Activated naive CD8-positive, alpha-beta T cell treated with anti-CD3 and anti-CD28 coated beads, Interleukin-2, amount 50 U/mL, for 24 hours (primary cell): Measurements from ENCODE around the gene HRNR.

Experiments used
- ATAC-seq: fragments of 150-1000 bp; cut with Tn5 transposase; one replicate; pipeline ENCODE4 v1.10.0; 2021
- DNase-seq: peaks from one replicate; pipeline ENCODE4 v3.0.0; 2021
- H3K27ac Mint-ChIP-seq: one replicate; pipeline ENCODE4 v1.8.0; 2021; ENCODE audit warnings: mild to moderate bottlenecking, mixed read lengths
- H3K27me3 Mint-ChIP-seq: one replicate; pipeline ENCODE4 v1.8.0; 2021; ENCODE audit warnings: mixed read lengths
- H3K36me3 Mint-ChIP-seq: one replicate; pipeline ENCODE4 v1.8.0; 2021; ENCODE audit warnings: low read depth, mixed read lengths
- H3K4me1 Mint-ChIP-seq: one replicate; pipeline ENCODE4 v1.8.0; 2021; ENCODE audit warnings: mixed read lengths
- H3K4me3 Mint-ChIP-seq: one replicate; pipeline ENCODE4 v1.8.0; 2021; ENCODE audit warnings: mild to moderate bottlenecking, moderate library complexity, mixed read lengths
- H3K9me3 Mint-ChIP-seq: one replicate; pipeline ENCODE4 v1.8.0; 2021; ENCODE audit warnings: mixed read lengths

HRNR gene

DNA sequence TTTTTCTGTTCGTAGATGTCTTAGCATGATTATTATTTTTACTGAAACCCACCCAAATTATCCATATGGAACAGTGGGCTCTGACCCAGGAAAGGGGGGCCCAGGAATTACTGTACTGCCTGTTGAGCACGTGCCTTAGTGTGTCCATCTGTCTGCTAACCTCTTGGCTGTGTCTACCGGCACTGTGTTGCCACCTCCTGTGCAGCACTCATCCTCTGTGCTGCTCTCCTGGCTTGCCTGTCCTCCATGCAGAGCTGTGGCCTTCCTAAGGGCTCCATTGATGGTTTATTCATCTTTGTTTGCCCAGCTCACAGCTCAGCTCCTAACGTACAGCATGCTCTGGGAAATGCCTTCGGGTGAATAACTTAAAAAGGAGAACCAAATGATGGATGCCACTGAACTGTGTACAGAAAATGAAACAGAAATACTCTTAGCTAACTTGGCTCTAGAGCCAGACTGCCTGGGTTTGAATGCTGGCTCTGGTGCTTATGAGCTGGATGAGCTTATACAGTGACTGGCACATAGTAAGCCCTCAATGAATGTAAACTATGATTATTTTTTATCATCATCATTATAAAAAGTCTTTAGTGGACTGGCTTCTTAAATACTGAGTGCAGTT, 53.6 kb downstream of the HRNR start:
- Mint-ChIP-seq H3K4me1 (peaks cover 8% of the 10 kb centered on the region), H3K36me3 (no peaks in the 10 kb centered on the region), H3K9me3 (no peaks in the 10 kb centered on the region), H3K27ac (no peak overlapping the region), H3K4me3 (no peak overlapping the region), H3K27me3 (peaks cover 2% of the 10 kb centered on the region)
- DNase-seq = no peak
- no peak for ATAC-seq

DNA sequence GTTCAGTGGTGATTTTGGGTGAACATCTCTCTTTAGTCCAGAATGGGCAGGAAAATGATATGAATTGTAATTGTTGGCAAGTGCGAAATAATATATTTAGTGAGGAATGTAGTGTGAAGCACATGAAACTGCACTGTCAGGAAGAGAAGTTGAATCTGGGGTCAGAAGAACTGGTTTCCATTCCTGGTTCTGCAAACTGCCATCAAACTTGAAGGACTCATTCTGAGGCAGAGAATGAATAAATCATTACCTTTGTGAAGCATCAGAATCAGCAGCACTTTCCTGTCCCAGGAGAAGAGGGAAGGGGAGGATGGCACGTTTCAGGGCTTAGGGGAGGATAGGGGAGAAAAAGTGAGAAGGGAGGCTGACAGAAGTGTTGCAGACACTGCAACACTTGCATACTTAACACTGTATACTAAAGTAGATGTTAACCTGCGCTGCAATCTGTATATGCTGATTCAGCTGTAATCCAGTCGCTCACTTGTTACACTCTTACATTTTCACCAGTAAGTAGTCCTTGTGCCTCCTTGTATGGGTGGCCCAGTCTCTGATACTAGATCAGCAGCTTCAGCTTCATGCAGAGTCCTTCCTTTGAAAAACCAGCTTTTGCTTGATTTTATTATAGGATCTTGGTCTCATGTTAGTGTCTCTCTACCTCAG, 54.5 kb downstream of the HRNR start:
- ATAC-seq (no peak), DNase-seq (no peak)
- peaks cover 2% of the 10 kb centered on the region for H3K27me3 Mint-ChIP-seq
- no peaks in the 10 kb centered on the region for H3K9me3 Mint-ChIP-seq
- H3K4me1 Mint-ChIP-seq = peaks cover 9% of the 10 kb centered on the region
- H3K4me3 Mint-ChIP-seq = no peak overlapping the region
- no peaks in the 10 kb centered on the region for H3K36me3 Mint-ChIP-seq
- H3K27ac Mint-ChIP-seq = no peak overlapping the region

DNA sequence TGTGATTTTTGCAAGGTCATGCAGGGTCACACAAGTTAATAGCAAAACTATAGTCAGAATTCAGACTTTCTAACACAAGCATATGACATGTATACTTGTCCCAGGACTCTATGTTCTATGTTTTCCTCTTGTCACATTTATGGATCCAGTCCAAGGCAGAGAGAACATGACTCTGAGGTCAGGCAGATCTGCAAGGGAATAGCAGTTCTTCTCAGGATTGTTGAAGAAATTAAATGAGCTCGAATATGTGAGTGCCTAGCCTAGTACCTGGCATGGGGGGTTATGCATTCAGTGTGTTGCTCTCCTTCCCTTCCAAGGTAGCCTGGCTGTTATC, 55.5 kb downstream of the HRNR start:
- peaks cover 9% of the 10 kb centered on the region for H3K4me1 Mint-ChIP-seq
- no peak overlapping the region for H3K27ac Mint-ChIP-seq
- DNase-seq (no peak), ATAC-seq (no peak)
- peaks cover 2% of the 10 kb centered on the region for H3K27me3 Mint-ChIP-seq
- H3K4me3 Mint-ChIP-seq = no peak overlapping the region
- H3K9me3 Mint-ChIP-seq = no peaks in the 10 kb centered on the region
- no peaks in the 10 kb centered on the region for H3K36me3 Mint-ChIP-seq

DNA sequence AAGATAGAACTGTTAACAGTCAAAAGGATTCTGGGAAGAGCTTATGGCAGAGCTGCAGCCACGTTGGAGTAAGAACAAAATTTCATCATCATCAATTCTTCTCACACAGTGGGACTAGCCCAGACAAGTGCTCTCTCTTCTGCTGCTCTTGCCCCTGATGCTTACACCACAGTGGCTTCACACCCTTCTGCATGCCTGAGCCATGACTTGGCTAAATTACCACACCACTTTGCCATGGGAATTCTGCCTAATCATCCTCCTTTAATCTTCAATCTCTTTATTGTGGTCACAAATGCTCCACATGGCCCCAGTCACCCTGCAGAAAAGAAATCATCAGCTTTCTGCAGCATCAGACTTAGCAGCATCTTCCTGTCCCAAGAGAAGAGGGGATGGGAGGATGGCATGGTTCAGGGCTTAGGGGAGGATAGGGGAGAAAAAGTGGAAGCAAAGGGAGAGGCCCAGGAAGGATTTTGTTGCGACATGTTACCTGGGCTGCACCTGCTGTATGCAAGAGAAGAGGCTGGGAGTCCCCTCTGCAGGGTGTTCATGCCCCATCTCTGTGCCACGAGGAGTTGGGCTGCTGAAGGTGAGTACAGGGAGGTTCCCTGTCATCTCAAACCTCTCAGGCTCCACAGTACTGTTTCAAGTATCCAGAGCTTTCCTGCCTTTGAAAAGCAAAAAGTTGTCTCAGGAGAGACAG, 56.0 kb downstream of the HRNR start:
- Mint-ChIP-seq H3K4me1 (peaks cover 9% of the 10 kb centered on the region), H3K36me3 (no peaks in the 10 kb centered on the region), H3K9me3 (no peaks in the 10 kb centered on the region), H3K27me3 (peaks cover 3% of the 10 kb centered on the region), H3K4me3 (no peak overlapping the region), H3K27ac (no peak overlapping the region)
- DNase-seq = no peak
- ATAC-seq = no peak

DNA sequence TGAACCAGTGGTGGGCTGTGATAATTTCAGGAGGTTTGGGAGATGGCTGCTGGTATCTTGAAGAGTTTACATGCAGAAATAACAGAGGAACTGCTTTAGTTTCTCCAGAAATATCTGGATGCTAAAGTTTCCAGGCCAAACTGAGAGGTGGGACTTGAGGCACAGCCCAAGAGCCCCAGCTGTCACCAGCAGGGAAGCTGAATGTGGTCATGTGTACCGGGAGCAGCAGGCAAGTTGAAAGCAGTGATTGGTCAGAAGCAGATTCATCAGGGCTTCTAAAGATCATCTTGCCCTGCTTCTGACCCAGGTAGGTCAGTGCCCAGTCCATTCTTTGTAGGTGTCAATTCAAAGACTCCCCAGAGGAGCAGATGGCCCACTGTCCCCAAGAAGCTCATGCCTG, 57.0 kb downstream of the HRNR start:
- Mint-ChIP-seq H3K36me3 (no peaks in the 10 kb centered on the region), H3K27ac (no peak overlapping the region), H3K4me3 (no peak overlapping the region), H3K9me3 (no peaks in the 10 kb centered on the region), H3K4me1 (peaks cover 9% of the 10 kb centered on the region), H3K27me3 (peaks cover 4% of the 10 kb centered on the region)
- DNase-seq (no peak), ATAC-seq (no peak)

DNA sequence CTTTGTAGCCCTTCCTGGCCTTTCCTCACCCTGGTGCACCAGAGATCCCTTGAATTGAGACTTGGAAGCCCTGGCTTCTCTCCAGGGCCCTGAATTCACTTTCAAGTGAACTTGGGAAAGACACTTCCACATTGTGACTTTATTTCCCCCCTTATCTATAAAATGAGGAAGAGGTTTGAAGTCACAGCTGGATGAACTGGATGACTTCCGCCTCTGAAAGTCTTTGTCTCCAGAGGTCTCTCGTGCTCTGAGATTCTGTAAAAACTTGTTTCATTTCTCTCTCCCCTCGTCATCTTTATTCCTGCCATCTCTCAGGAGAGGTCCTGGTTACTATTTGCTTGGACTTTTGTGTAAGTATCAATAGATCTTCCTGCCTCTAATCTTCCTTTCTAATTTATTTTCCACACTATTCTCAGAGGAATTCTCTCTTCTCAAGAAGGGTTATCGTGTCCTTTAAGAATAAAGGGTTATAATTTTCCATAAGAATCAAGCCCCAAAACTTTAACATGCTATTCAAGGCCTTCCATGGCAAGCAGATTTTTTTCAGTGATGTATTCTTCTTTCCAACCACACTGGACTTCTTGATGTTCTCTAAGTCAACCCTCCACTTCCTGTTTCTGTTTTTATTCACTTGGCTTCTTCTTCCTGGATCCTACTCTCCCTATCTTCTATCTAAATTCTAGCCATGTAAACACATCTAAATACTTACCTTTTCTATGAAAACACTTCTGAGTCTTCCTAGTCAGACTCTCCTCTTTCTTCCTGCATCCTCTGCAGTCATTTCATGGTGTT, 58.5 kb downstream of the HRNR start:
- H3K27me3 Mint-ChIP-seq = peaks cover 4% of the 10 kb centered on the region

DNA sequence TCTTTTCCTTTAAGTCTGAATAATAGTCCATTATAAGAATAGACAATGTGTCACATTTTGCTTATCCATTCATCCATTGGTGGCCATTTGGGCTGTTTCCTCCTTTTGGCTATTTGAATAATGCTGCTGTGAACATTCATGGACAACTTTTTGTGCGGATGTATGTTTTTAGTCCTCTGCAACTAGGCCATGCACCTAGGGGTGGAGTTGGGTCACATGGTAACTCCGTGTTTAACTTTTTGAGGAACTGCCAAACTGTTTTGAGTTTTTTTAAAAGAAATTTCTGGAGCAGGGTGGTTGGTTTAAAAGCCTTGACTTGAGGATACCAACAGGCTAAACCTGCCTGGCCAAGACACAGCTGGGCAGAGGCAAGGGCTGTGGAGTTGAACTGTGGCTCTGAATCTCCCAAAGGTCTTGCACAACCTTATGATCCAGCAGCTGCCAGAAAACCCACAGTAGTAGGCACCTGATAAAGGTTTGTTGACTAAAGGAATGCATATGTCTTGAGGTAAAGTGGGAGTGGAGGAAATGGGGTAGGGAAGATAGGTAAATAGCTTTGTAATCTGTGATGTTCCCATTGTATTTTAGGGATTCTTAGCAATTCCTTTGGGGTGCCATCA, 59.4 kb downstream of the HRNR start:
- Mint-ChIP-seq H3K36me3 (no peaks in the 10 kb centered on the region), H3K4me3 (no peak overlapping the region), H3K27ac (no peak overlapping the region), H3K9me3 (no peaks in the 10 kb centered on the region), H3K4me1 (peaks cover 9% of the 10 kb centered on the region), H3K27me3 (peaks cover 4% of the 10 kb centered on the region)
- ATAC-seq (no peak), DNase-seq (no peak)

More for the DNA sequence above, 58.5 kb downstream of the HRNR start:
- no peak for DNase-seq
- Mint-ChIP-seq H3K36me3 (no peaks in the 10 kb centered on the region), H3K4me3 (no peak overlapping the region), H3K4me1 (peaks cover 9% of the 10 kb centered on the region), H3K9me3 (no peaks in the 10 kb centered on the region), H3K27ac (no peak overlapping the region)
- no peak for ATAC-seq

DNA sequence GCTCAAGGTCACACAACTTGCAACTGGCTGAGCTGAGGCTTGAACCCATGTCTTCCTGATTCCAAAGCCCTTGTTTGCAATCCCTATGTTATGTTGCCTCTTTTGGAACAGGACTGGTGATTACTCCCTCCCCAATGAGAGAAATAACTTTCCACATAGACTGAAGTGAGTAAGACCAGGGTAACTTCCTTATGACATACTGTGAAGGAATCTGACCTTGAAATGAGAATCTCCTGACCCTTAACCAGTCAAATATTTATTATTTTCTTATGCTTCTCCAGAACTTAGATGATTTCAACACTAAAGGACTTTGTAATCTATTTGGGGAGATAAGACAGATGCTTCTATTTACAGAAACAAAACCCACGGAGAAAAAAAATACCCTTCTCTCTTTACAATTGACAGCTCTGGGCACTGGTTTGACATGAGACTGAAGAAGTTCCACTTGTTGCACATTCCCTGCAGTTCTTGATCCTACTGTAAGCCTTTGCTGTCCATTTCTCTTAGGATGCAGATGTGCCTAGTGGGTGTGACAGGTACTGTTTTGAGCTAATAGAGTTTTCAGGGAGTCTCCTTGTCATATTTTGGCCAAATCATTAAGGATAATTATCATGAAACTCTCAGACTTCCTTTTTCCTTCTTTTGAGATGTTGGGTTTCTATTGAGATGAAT, 61.1 kb downstream of the HRNR start:
- Mint-ChIP-seq H3K27ac (no peak overlapping the region), H3K36me3 (no peaks in the 10 kb centered on the region), H3K9me3 (no peaks in the 10 kb centered on the region), H3K4me1 (peaks cover 9% of the 10 kb centered on the region), H3K27me3 (peaks cover 4% of the 10 kb centered on the region), H3K4me3 (no peak overlapping the region)
- DNase-seq (no peak), ATAC-seq (no peak)
